Liver (tissue), 3 donors: ENCODE data around the gene PPP1R36.

ENCODE experiments used
- HNF4G ChIP-seq: IDR thresholded peaks from 2 replicates; pipeline ENCODE4 v1.6.1; 2016; ENCODE audit warnings: antibody characterized with exemption
- NR2F2 ChIP-seq: IDR thresholded peaks from 2 replicates; pipeline ENCODE4 v1.6.1; 2016; ENCODE audit warnings: antibody characterized with exemption
- RAD21 ChIP-seq, 2 donors: IDR thresholded peaks; 2 replicates each; pipeline ENCODE4 v1.6.1; 2016; ENCODE audit warnings: antibody characterized with exemption in 2 of 2, mild to moderate bottlenecking in 2 of 2
- SP1 ChIP-seq: IDR thresholded peaks from 2 replicates; pipeline ENCODE4 v1.6.1; 2018; ENCODE audit warnings: antibody characterized with exemption, mild to moderate bottlenecking
- TAF1 ChIP-seq: conservative IDR thresholded peaks from 2 replicates; pipeline ENCODE4 v1.6.1; 2016; ENCODE audit warnings: antibody characterized with exemption, mild to moderate bottlenecking
- TF ChIP-seq, protein P1 (sequence below): fragments of 150-350 bp; IDR thresholded peaks from 2 replicates; pipeline ENCODE4 v1.5.1; 2017; ENCODE audit warnings: improper control_type of control experiment, low read depth, low read length; ENCODE audit not compliant: missing input control
- donor health status: healthy.
- donor health status: healthy.

DNA sequence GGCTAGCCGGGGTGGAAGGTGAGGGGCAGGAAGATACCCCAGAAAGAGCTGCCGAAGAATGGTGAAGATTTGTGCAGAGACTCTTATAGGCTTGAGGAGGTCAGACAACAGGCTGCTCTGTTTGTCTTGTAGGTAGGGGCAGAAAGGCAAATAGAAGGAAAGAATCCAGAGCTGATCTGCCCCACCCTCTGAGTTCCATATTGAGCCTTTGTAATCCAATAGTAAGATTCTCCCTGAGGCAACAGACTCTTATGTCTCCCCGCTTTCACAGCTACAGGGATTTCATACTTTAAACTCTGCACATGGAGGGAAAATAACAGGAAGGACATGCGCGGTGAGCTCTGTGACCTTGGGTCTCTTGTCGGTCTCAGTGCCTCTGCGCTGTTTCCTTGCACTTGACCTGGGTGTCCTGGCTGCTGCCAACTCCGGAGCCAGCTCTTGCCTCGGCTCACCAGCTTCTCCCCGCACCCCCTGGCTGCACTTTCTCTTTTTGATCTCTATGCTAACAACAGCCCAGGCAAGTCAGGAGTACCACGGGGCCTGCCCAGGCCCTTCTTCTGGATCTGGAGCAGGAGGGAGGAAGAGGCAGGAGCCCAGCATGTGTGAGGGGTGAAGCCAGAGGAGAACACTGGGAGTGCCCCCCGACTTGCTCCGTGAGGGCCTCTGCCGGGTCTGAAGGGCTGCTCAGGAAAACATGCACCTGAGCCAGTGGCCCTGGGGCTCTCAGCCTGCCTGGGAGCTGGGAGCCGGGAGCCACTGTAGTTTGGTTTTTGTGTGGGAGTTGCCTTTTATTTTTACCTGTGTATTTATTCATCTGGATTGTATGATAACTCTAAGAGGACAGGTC is 75.8 kb downstream of the PPP1R36 start:
- TF ChIP-seq, protein P1, sequence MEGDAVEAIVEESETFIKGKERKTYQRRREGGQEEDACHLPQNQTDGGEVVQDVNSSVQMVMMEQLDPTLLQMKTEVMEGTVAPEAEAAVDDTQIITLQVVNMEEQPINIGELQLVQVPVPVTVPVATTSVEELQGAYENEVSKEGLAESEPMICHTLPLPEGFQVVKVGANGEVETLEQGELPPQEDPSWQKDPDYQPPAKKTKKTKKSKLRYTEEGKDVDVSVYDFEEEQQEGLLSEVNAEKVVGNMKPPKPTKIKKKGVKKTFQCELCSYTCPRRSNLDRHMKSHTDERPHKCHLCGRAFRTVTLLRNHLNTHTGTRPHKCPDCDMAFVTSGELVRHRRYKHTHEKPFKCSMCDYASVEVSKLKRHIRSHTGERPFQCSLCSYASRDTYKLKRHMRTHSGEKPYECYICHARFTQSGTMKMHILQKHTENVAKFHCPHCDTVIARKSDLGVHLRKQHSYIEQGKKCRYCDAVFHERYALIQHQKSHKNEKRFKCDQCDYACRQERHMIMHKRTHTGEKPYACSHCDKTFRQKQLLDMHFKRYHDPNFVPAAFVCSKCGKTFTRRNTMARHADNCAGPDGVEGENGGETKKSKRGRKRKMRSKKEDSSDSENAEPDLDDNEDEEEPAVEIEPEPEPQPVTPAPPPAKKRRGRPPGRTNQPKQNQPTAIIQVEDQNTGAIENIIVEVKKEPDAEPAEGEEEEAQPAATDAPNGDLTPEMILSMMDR, result no peak
- no peak for TF ChIP-seq HNF4G
- TF ChIP-seq TAF1, result no peak
- TF ChIP-seq RAD21 (IDR thresholded peaks at IDR 0.05), result no peak
- TF ChIP-seq SP1, result no peak
- TF ChIP-seq NR2F2, result no peak
